H1 (cell line): ENCODE measurements around the gene RBM17. TPM values are rescaled to one million over a fixed set of nuclear protein-coding genes. Genes with fewer than 3 reads are reported as not detected.

ENCODE experiments used
- ATF2 ChIP-seq: IDR thresholded peaks from 2 replicates; pipeline ENCODE4 v1.6.1; 2012; ENCODE audit warnings: low read length, inconsistent platforms
- ATF3 ChIP-seq: IDR thresholded peaks from 2 replicates; pipeline ENCODE4 v1.6.1; 2011; ENCODE audit warnings: low read depth, mild to moderate bottlenecking, low read length; ENCODE audit not compliant: insufficient read depth
- BACH1 ChIP-seq: IDR thresholded peaks from 2 replicates; pipeline ENCODE4 v1.6.1; 2012; ENCODE audit warnings: low read length, improper control_type of control experiment
- CTCF ChIP-seq, 3 experiments: IDR thresholded peaks; 1 replicate in 2 of 3; 2 replicates in 1 of 3; pipeline versions ENCODE4 v1.5.1 to v1.6.1; 2011; ENCODE audit warnings: low read length in 3 of 3, mild to moderate bottlenecking in 3 of 3, inconsistent platforms in 2 of 3, low read depth in 1 of 3, moderate library complexity in 1 of 3; ENCODE audit not compliant: insufficient read depth in 1 of 3; ENCODE audit errors: control extremely low read depth in 1 of 3
- EGR1 ChIP-seq: IDR thresholded peaks from 2 replicates; pipeline ENCODE4 v1.6.1; 2011; ENCODE audit warnings: low read depth, low read length, borderline replicate concordance
- POLR2AphosphoS5 ChIP-seq: IDR thresholded peaks from 2 replicates; pipeline ENCODE4 v1.6.1; 2011; ENCODE audit warnings: low read depth, low read length
- SIRT6 ChIP-seq: IDR thresholded peaks from one replicate; pipeline ENCODE4 v1.7.1; 2012; ENCODE audit warnings: low read length, inconsistent platforms
- TCF12 ChIP-seq: IDR thresholded peaks from 2 replicates; pipeline ENCODE4 v1.6.1; 2011; ENCODE audit warnings: low read depth, mild to moderate bottlenecking, low read length
- polyA plus RNA-seq, 7 experiments: library from polyadenylated mRNA; depleted of rRNA in 3 of 7; stranded (reverse) in 5 of 7; unstranded in 2 of 7; fragments of >200 nt in 5 of 7; fragments of 200-250 nt in 2 of 7; gene quantifications; 1 replicate in 5 of 7; 2 replicates in 1 of 7; 4 replicates in 1 of 7; pipeline versions ENCODE4 v1.2.1 to v1.2.3, GENCODE V29; 2011 to 2013; ENCODE audit warnings: missing spikeins in 2 of 7, mixed read lengths in 2 of 7
- total RNA-seq: library from RNA; stranded (reverse); fragmentation: NEBNext Ultra II Directional; extraction: Animal tissue kit (Norgen Biotek cat#: 25700); gene quantifications from 2 replicates; pipeline ENCODE4 v1.2.1, GENCODE V29; 2021

Gene RBM17
- total and polyA plus RNA-seq, 2 of the 8 experiments (the other 6 are each of a cell fraction or from before 2014, with no cell fraction given): 15.7 to 128 TPM

GRCh38 chr10:6045314-6045848 is 43.5 kb upstream of the RBM17 start (continued):
- TF ChIP-seq ATF2 (no peak), BACH1 (no peak), CTCF (IDR thresholded peaks at IDR 0.05; ENCODE audit: control extremely low read depth in 1 of 3, insufficient read depth in 1 of 3, low read depth in 1 of 3, low read length in 3 of 3) (no peak), TCF12 (no peak), ATF3 (no peak), EGR1 (no peak), SIRT6 (no peak), POLR2AphosphoS5 (no peak)
- TF ChIP-seq, all 59 proteins: peak for 0
